Measurements from ENCODE around the gene XPOT. TPM values are rescaled to one million over a fixed set of nuclear protein-coding genes. Genes with fewer than 3 reads are reported as not detected.

The XPOT gene
- total RNA-seq, 1 experiment from 2014 or later = 130 TPM

- Mint-ChIP-seq H3K27me3 (ENCODE audit: low read depth) (no peaks in the 10 kb centered on the region), H3K27ac (peak overlapping the region; percentile 28 to 97 (median 57); a peak in 3 of 7 replicates), H3K9me3 (no peaks in the 10 kb centered on the region), H3K4me3 (peak overlapping the region; percentile 80 to 95; a peak in 4 of 5 replicates), H3K36me3 (ENCODE audit: insufficient read depth in 1 of 3, low read depth in 3 of 3) (peaks cover 11 to 38% (median 32%) of the 10 kb centered on the region in 3 experiments), H3K4me1 (peaks cover 21 to 22% of the 10 kb centered on the region in 2 experiments)
- Histone ChIP-seq H3K4me1 (ENCODE audit: insufficient read depth, low read length) (no peaks in the 10 kb centered on the region), H3K79me2 (ENCODE audit: insufficient read depth, low read length) (peaks cover 11% of the 10 kb centered on the region; the same call in 1 of the 2 replicates), H2AFZ (ENCODE audit: low read length) (no peak overlapping the region), H3K56ac (ENCODE audit: insufficient read length, low read depth, low read length) (no peak overlapping the region), H2BK120ac (ENCODE audit: low read depth, low read length, poor library complexity, severe bottlenecking) (no peak overlapping the region), H3K18ac (ENCODE audit: insufficient read length, low read depth, low read length) (no peak overlapping the region), H3K23ac (ENCODE audit: insufficient read length, low read depth, low read length) (no peak overlapping the region), H3K9me3 (ENCODE audit: control insufficient read depth, low read depth, low read length) (no peaks in the 10 kb centered on the region), H4K5ac (ENCODE audit: insufficient read length, low read depth, low read length) (no peak overlapping the region), H2BK15ac (ENCODE audit: low read depth, low read length) (no peak overlapping the region), H2AK5ac (ENCODE audit: insufficient read length, low read length) (no peak overlapping the region), H3K9ac (ENCODE audit: extremely low read depth, insufficient read length, low read length) (no peak overlapping the region), H4K91ac (ENCODE audit: insufficient read length, low read depth, low read length) (no peak overlapping the region), H2BK20ac (ENCODE audit: low read depth, low read length, poor library complexity, severe bottlenecking) (no peak overlapping the region), H3K23me2 (ENCODE audit: insufficient read length, low read depth, low read length, poor library complexity, severe bottlenecking) (peaks cover 12% of the 10 kb centered on the region), H4K8ac (replicated peaks; ENCODE audit: insufficient read length, low read depth, low read length) (no peak overlapping the region), H2BK12ac (ENCODE audit: insufficient read length, low read depth, low read length) (no peak overlapping the region), H3K4ac (ENCODE audit: low read depth, low read length) (no peak overlapping the region), H3K27ac (ENCODE audit: insufficient read length, low read depth, low read length) (no peak overlapping the region), H4K20me1 (ENCODE audit: control insufficient read depth, insufficient read depth, insufficient read length) (no peaks in the 10 kb centered on the region), H3K14ac (ENCODE audit: insufficient read depth, low read length) (no peak overlapping the region), H3K4me2 (ENCODE audit: insufficient read depth, insufficient read length, low read length) (no peak overlapping the region), H3K27me3 (ENCODE audit: insufficient read depth, low read length) (no peaks in the 10 kb centered on the region), H2BK5ac (ENCODE audit: insufficient read length, low read length) (no peak overlapping the region), H3T11ph (ENCODE audit: low read length) (no peak overlapping the region), H3K79me1 (ENCODE audit: insufficient read depth, low read depth, low read length, poor library complexity, severe bottlenecking) (peaks cover 3% of the 10 kb centered on the region)
- TF ChIP-seq, protein P1, sequence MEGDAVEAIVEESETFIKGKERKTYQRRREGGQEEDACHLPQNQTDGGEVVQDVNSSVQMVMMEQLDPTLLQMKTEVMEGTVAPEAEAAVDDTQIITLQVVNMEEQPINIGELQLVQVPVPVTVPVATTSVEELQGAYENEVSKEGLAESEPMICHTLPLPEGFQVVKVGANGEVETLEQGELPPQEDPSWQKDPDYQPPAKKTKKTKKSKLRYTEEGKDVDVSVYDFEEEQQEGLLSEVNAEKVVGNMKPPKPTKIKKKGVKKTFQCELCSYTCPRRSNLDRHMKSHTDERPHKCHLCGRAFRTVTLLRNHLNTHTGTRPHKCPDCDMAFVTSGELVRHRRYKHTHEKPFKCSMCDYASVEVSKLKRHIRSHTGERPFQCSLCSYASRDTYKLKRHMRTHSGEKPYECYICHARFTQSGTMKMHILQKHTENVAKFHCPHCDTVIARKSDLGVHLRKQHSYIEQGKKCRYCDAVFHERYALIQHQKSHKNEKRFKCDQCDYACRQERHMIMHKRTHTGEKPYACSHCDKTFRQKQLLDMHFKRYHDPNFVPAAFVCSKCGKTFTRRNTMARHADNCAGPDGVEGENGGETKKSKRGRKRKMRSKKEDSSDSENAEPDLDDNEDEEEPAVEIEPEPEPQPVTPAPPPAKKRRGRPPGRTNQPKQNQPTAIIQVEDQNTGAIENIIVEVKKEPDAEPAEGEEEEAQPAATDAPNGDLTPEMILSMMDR (conservative IDR thresholded peaks at IDR 0.05) = no peak
- DNase-seq = no peak
- WGBS (ENCODE audit: extremely low coverage, insufficient read length, low lambda C conversion rate) = no CpG with 5 or more reads among the region's 2 CpGs
These were observed 46.0 kb downstream of the XPOT start for GRCh38 chr12:64450057-64450640.
